Measurements from ENCODE around the gene VPREB1.
"Not testable (repeated sequence)": the region's sequence is repeated elsewhere in the genome, so short reads cannot be mapped to it uniquely, and the experiment has no call there.

VPREB1 gene, protein sequence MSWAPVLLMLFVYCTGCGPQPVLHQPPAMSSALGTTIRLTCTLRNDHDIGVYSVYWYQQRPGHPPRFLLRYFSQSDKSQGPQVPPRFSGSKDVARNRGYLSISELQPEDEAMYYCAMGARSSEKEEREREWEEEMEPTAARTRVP

DNA sequence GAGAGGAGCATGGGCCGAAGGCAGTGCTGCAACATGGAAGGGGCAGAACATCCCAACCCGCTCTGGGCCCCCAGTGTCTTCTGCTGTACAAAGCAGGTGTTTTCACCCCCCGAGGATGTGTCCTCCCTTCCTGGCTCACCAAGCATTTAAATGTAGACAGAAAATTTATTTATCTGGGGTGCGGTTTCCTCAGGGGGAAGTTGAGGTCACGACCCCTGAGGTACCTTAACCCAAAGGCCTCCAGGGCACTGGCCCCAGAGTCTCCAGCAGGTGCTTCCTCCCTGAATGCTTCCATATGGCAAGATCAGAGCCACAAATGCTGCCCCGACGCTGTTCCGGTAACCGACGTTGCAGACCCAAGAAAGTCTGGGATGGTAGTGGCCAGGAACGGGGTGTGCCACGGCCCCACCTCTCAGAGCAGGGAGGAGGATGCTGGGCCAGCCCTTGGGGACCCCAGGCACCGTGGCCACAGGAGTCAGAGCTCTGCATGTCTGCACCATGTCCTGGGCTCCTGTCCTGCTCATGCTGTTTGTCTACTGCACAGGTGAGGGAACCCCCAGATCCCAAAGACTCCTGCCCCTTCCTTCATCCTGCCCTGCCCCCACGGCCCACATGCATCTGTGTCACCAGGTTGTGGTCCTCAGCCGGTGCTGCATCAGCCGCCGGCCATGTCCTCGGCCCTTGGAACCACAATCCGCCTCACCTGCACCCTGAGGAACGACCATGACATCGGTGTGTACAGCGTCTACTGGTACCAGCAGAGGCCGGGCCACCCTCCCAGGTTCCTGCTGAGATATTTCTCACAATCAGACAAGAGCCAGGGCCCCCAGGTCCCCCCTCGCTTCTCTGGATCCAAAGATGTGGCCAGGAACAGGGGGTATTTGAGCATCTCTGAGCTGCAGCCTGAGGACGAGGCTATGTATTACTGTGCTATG, at the start of gene VPREB1:
VPREB1 (plus strand) TSS at position 471 of the 935 bp plus-strand sequence; CDS start at position 499, 28 bp downstream.
- no peak for DNase-seq (ENCODE audit: low spot score)

DNA sequence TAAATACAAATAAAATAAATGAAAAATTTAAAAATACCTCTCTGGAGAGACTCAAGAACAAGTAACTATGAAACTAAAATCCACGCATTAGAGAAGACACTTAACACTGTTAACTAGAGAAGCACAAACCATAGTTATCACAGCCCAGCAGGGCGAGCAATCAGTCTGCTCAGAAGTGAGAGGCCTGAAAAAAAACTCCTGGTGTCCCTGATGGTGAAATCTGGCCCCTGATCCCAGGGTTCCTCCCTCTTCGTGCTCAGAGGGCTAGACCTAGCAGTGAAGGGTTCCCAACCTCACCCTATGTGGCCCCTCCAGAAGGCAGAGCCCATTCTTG, 49.7 kb upstream of the VPREB1 start:
- DNase-seq (ENCODE audit: low spot score): no peak

DNA sequence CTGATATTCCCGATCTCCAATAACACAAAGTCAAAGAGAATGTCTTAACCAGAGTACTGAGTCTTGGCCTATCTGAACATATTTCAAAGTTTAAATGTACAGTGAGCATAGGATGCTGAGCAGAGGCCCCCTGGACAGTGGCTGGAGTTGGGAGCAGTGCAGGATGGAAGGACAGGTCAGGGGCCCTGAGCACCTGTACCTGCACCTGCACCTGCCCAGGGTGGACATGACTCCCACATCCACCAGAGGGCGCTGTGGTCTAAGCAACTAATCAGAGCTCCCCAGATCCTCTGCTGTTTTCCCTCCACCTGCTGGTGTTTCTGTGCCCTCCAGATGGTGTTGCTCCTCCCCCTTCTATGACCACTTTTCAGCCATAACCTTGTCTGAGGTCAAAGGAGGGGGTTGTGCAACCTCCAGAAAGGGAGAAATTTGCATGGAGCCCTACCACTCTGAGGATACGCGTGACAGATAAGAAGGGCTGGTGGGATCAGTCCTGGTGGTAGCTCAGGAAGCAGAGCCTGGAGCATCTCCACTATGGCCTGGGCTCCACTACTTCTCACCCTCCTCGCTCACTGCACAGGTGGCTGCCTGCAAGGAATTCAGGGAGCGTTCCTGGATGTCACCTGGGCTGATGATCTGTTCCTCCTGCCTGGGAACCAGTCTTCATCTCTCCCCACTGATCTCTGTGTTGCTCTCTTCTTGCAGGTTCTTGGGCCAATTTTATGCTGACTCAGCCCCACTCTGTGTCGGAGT, 49.1 kb upstream of the VPREB1 start:
- peak; percentile 73 for DNase-seq (ENCODE audit: low spot score)

DNA sequence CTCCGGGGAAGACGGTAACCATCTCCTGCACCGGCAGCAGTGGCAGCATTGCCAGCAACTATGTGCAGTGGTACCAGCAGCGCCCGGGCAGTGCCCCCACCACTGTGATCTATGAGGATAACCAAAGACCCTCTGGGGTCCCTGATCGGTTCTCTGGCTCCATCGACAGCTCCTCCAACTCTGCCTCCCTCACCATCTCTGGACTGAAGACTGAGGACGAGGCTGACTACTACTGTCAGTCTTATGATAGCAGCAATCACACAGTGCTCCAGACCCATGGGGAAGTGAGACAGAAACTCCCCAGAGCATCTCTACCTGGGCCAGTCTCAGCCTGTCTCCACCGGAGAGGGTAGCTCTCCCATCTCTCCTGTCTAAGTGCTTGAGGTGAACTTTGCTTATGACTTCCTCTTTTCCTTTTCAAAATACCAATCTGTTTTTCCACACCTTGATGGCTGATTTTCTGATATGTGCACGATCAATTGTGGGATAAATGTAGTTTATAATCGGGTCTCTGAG, 48.5 kb upstream of the VPREB1 start:
- DNase-seq (ENCODE audit: low spot score): no peak

DNA sequence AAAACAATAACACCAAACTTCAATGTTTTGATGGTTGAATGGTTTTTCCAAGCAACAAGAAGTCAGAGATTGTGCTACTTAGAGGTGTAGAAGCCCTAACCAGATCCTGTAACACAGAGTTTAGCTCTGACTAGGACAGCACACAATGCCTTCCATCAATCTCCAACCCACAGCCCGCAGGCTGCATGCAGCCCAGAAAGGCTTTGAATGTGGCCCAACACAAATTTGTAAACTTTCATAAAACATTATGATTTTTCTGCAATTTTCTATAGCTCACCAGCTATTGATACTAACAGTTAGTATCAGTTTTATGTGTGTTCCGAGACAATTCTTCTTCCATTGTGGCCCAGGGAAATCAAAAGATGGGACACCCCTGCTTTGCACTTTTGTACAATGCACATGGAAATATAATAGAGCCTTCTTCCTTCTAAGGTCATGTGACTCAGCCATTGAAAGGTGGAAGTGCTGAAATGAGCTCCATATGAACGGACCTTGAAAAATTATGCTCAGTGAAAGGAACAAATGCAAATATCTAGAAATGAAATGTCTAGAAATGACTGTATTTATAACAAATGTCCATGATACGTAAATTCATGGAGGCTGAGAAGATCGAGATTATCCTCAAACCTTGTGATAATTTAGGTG, 47.6 kb upstream of the VPREB1 start:
- DNase-seq (ENCODE audit: low spot score): no peak

DNA sequence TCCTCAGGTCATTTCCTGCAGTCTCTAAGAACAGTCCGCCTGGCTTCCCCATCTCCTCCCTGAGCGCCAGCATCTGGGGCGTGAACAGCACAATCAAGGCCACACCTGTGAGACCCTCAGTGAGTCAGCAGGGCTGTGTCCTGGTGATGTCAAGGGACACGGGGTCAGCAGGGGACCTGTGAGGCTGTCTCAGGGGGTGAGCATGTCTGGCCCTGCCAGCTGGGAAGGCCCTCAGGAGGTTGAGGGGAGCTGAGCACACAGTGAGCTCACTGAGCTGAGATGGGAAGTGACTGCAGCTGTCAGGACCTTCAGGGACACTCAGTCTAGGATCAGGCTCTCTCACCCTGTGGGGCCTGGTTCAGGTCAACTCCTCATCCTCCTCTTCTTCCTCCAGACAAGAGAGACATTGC, 46.6 kb upstream of the VPREB1 start:
- no peak for DNase-seq (ENCODE audit: low spot score)

DNA sequence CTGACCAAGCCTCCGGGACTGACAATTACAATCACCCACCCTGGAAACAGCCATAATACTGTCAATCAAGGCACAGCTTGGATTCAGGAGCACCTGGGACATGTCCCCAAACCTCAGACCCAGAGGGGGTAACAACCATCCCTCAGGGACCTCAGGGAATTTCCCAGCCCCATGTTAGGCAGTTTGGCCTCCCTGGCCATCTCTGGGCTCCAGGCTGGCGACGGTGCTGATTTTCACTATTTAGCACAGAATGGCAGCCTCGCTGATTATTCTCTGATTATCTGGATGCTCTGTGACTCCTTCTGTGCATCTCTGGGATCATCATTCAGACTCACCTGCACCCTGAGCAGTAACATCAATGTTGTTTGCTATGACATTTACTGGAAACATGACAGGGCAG, 45.8 kb upstream of the VPREB1 start:
- no peak for DNase-seq (ENCODE audit: low spot score)

DNA sequence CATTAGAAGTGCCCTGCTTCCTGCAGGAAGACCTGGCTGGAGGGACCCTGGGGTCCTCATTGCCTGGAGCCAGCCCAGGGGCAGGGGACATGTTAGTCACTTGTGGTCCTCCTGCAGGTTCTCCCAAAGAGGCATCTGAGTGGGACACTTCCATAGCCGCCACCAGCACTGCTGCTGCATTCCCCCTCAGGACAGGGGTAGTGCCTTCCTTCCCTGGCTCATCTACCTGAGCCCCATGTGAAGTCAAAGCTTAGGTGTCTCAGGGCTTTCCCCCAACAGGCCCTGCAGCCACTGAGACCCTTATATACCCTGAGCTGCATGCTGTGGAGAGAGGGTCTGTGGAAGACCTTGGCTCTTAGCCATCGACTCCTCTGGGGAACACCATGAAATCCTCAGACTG, 45.0 kb upstream of the VPREB1 start:
- DNase-seq (ENCODE audit: low spot score): no peak

DNA sequence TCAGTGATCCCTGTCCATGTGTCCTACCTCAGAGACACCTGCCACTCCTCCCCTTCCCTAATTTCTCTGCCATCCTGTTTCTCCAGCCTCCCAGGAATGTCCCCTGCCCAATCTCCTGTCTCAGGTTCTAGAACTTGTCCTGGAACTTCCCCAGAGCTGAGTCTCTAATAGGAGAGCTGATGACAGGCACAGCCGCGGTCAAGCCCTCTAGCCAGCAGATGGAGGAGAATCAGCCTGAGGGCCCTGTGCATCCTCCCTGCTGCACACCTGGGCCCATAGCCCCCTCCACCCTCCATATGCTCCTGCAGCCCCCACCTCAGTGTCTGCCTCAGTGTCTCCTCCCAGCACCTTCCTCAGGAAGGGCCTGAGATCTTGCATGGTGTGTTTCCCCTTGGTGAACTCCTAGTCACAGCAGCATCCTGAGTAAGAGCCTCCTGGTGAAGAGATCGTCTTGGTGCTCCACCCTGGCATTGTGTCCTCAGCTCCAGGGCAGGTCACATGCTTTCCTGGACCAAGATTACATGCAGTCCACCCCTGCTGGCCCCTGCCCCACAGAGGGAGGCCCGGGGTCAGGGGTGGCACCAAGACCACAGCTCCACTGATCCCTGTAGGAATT, 43.9 kb upstream of the VPREB1 start:
- DNase-seq (ENCODE audit: low spot score): no peak

DNA sequence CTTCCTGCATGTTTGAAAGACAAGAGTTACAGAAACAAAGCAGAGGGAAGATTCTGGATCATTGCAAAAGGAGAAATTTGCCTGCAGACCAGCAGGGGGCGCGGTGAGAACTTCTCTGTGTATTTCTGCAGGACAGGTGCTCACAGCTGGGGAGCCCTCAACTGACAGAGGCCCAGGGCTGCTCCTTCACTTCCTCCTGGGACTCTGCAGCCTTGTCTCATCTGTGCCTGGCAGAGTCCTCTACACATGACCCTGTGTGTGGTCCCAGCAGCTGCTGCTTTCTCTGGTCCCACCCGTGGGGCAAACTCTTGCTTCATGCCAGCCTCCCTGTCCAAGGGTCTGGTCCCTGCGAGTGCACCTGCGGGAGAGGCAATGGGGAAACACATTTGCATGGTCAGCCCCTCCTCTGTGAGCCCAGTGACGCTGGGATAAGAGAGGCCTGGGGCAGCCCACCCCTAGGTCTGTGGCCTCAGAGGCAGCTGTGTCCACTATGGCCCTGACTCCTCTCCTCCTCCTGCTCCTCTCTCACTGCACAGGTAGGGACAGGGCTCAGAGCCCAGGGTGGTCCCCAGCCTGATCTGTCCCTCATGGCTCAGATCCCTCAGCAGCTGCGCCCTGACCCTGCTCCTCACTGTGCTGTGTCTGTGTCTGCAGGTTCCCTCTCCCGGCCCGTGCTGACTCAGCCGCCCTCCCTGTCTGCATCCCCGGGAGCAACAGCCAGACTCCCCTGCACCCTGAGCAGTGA, 43.2 kb upstream of the VPREB1 start:
- DNase-seq (ENCODE audit: low spot score): peak; percentile 37

DNA sequence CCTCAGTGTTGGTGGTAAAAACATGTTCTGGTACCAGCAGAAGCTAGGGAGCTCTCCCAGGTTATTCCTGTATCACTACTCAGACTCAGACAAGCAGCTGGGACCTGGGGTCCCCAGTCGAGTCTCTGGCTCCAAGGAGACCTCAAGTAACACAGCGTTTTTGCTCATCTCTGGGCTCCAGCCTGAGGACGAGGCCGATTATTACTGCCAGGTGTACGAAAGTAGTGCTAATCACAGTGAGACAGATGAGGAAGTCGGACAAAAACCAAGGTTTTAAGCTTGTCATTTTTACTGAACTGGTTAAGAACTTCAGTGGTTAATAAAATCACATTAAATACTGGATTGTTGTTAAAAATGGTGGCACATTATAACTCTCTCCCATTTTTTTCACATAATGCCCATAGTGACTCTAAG, 42.6 kb upstream of the VPREB1 start:
- no peak for DNase-seq (ENCODE audit: low spot score)

DNA sequence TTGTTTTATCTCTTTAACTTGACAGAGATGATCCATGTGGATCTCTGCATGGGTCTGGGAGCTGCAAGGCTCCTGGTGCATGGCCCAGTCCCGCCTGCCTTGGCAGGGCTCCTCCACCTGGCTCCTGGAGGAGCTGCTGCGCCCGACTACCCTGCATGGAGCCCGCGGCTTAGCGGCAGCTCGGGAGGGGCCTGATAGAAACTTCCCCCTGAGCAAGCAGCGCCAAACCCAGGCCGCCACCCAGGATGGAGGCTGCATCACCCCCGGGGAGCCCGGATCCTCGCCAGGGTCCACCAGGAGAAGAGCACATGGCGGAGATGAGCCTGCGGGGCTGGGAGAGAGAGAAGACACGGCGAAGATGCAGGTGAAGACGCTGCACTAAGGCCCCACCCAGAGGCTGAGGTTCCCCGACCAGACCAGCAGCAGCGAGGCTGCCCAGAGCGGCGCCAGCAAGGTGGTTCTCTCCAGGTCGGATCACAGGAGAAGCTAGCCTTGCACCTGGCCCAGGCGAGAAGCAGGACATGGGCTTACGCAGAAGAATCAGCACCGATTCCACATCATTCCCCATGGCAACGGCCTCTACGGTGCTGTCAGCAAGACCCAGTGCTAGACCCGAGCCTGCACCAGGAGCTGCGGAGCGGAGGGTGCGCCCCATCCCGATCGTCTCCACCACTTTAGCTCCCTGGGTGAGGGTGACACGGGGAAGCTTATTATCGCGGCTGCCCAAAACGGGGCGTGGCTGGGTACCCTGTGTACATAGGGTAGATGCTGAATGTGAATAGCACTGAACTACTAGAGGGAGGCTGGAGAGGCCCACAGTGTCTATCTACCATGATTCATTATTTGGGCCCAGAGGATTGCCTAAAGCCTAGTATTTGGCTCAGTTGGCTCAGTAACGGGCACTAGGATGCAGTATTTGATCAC, 41.3 kb upstream of the VPREB1 start:
- no peak for DNase-seq (ENCODE audit: low spot score)

DNA sequence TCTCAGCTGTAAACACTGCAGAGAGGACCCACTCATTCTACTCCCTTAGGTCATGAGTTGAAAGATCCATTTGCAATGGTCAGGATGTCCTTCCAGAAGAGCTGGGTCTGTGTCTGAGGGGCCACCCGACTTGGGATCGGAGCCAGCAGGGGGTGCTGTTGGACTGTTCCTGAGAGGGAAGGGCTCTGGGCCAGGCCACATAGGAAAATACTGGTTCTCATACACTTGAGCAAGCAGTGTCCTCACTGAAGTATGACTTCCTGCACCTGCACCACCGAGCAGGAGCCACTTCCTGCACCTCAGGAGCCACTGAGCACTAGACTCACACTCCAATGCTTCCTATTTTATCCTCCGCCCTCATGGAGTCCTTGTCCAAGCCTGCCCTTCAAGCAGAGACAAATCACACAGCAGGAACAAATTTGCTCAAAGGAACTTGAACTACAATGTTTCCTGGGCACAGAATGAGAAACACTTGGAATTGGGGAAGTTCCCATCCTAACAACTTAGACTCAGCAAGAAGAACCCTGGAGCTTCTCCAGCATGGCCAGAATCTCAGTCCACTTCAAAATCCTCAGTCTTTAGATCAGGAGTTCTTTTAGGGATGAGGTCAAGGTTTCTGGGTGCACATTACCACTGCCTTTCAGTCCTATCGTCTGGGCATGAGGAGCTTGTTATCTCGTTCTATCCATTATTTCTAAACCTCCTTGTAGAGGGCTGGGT, 36.6 kb upstream of the VPREB1 start:
- DNase-seq (ENCODE audit: low spot score): peak; percentile 84

DNA sequence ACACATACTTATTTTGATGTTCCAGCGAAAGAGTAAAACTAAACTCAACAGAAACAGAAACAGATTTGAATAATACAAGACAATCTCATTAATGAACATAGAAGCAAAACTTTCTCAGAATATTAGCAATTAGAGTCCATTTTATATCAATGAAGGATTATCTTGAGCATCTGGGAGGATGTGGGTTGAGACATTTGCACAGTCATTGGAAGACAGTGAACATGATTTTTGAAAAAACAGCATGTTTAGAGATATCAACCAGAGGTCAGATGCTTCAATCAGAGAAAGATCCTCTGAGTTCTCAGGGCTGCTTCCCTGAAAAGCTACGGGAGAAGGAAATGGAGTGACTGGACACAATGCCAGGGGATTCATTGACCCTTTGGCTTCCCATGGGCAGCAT, 35.9 kb upstream of the VPREB1 start:
- DNase-seq (ENCODE audit: low spot score): no peak

DNA sequence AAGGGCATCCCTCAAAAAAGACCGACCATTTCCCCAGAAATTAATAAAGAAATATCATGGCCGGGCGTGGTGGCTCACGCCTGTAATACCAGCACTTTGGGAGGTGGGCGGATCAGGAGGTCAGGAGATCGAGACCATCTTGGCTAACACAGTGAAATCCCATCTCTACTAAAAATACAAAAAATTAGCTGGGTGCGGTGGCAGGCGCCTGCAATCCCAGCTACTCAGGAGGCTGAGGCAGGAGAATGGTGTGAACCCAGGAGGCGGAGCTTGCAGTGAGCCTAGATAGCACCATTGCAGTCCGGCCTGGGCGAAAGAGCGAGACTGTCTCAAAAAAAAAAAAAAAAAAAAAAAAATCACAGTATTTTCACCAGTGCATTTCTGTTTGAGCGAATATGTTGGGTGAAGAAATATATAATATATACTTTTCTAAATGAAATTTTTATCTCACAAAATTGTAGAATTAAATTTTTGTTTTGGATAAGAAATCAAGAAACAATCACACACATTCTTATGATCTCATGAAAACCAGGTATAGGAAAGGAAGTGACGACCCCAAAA, 35.4 kb upstream of the VPREB1 start:
- not testable (repeated sequence) for DNase-seq (ENCODE audit: low spot score)

DNA sequence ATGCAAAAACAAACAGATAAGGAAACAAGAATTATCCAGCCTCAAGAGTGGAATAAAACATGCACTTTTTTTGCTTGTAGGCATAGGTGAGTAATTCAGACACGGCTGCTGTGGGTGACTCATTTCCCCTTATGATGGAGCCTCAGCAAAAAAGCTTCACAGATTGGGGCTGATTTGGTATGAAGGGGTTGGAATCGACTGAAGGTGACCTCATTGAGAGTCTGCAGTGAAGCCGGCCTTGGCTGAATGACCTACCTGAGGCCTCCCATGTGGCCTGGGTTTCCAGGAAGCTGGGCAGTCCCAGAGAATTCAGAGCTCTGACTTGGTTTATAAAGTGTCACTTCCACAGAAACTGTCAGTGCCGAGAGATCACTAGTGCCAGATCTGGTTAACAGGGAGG, 34.2 kb upstream of the VPREB1 start:
- DNase-seq (ENCODE audit: low spot score): peak; percentile 51

DNA sequence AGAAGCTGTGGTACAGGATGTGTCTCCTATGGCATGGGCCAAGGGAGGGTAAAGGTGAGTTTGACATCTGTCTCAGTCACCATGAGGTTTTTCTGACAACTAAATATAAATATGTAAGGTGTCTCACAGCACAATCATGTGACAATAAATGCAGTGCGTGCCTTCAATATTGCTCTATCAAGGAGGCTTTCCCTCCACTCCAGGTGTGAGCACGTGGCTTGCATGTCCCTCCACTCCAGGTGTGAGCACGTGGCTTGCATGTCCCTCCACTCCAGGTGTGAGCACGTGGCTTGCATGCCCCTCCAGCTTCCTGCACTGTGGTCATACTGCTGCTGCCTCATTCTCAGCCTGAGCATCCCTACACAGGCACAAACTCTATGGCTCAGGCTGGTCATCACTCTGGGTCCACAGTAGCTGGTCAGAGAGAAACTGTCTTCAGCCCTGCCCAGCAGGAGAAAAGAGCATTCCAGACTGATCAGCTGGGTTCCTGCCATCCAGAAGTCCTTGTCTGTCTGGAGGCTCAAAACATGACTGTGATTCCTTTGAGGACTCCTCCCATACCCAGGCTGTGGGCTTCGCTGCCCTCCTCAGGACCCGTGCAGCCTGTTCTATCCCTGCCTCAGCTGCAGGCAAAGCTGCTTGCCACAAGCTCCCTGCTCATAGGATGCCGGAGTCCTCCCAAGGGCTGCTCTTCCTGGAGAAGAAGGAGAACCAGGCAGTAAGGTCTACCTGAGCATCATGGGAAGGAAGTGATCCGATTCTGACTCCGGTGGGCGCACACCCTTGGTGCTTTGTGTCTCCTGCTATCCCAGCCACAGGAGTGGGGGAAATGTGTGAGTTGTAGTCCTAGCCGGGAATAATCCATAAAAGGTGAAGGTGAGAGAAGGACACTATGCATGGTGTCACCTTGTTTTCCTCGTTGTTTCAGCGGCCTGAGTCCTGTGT, 33.4 kb upstream of the VPREB1 start:
- no peak for DNase-seq (ENCODE audit: low spot score)

DNA sequence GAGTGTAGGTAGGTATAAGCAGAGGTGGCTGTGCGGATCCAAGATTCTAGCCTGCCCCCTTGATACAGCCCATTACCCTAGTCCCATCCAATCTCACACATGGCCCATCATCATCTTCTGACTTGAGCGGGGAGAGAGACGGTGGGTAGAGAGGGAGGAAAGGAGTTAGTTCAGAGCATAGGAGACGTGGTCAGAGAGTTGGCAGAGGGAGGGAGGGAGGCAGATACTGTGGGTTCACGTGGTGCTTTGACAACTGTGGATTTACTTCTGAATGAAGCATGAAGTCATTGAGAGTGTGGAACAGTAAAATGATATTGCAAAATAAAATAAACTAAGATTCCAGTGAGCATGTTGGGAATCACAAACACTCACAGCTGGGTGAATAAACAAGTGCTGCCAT, 31.4 kb upstream of the VPREB1 start:
- no peak for DNase-seq (ENCODE audit: low spot score)

Measured in COLO829 (cell line).